Measurements from ENCODE around the gene NFIB.

- TF ChIP-seq CTCF (IDR thresholded peaks at IDR 0.05) (no peak), ZFX (IDR thresholded peaks at IDR 0.05; ENCODE audit: borderline replicate concordance) (no peak)
Observed at GRCh38 chr9:14104496-14104895, 209.4 kb downstream of the NFIB start.

Measured in 22Rv1 (cell line).